Stimulated activated CD8-positive, alpha-beta memory T cell treated with anti-CD3 and anti-CD28 coated beads, Interleukin-7, amount 100 ng/mL, for 24 hours (primary cell): Measurements from ENCODE around the gene BRF1.

Experiments used
- DNase-seq: peaks from one replicate; pipeline ENCODE4 v3.0.0-alpha.2; 2020; ENCODE audit warnings: low read depth

Gene BRF1

GRCh38 chr14:105171004-105171673 lies 129.7 kb downstream of the BRF1 start:
- DNase-seq: no peak

GRCh38 chr14:105169776-105170655 lies 130.8 kb downstream of the BRF1 start:
- DNase-seq: no peak

- DNase-seq: no peak
These were observed 131.8 kb downstream of the BRF1 start for GRCh38 chr14:105168979-105169507.

GRCh38 chr14:105168496-105168978 lies 132.3 kb downstream of the BRF1 start, which contains the start of gene JAG2:
TSS of gene JAG2 (minus strand) at chr14:105168776. CDS start at chr14:105168420, 356 bp downstream.
- DNase-seq: no peak

- DNase-seq: no peak
These were observed 132.7 kb downstream of the BRF1 start for GRCh38 chr14:105168093-105168420.

- no peak for DNase-seq
These were observed 133.3 kb downstream of the BRF1 start for GRCh38 chr14:105167303-105168092.

GRCh38 chr14:105166571-105167302 lies 134.1 kb downstream of the BRF1 start:
- DNase-seq: no peak

GRCh38 chr14:105165761-105166485 lies 134.9 kb downstream of the BRF1 start:
- DNase-seq: no peak

GRCh38 chr14:105165134-105165704 lies 135.6 kb downstream of the BRF1 start:
- no peak for DNase-seq

- DNase-seq: no peak
These were observed 137.6 kb downstream of the BRF1 start for GRCh38 chr14:105163040-105163742.

- no peak for DNase-seq
These were observed 138.2 kb downstream of the BRF1 start for GRCh38 chr14:105162669-105162979.

- no peak for DNase-seq
These were observed 138.7 kb downstream of the BRF1 start for GRCh38 chr14:105161964-105162668.

GRCh38 chr14:105161309-105161708 lies 139.5 kb downstream of the BRF1 start:
- no peak for DNase-seq

- DNase-seq: no peak
These were observed 140.0 kb downstream of the BRF1 start for GRCh38 chr14:105160776-105161175.

GRCh38 chr14:105159344-105159743 lies 141.5 kb downstream of the BRF1 start:
- DNase-seq: no peak
